GM19438 (cell line): ENCODE data around the gene EPHB2.

ENCODE experiments used
- ATAC-seq: cut with Tn5 transposase; IDR thresholded peaks from one replicate; pipeline ENCODE4 v1.9.1; 2021; ENCODE audit warnings: low read depth; ENCODE audit not compliant: unreplicated experiment

The EPHB2 gene

DNA sequence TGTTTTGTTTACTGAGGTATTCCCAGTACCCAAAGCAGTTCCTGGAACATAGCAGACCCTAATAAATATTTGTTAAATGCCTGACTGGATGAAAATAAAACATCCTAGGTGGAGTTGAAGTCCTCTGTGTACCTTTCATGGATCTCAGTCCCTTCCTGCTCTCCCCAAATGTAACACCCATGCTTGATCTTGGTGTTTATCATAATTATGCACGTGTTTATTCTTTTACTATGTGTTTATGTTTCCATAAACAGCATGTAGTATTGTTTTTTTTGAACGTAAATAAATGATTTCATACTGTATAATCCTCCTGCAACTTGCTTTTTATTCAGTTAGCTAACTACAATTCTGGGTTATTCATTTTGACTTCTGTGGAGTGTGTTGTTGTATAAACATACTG is 257.2 kb downstream of the EPHB2 start:
- no peak for ATAC-seq

DNA sequence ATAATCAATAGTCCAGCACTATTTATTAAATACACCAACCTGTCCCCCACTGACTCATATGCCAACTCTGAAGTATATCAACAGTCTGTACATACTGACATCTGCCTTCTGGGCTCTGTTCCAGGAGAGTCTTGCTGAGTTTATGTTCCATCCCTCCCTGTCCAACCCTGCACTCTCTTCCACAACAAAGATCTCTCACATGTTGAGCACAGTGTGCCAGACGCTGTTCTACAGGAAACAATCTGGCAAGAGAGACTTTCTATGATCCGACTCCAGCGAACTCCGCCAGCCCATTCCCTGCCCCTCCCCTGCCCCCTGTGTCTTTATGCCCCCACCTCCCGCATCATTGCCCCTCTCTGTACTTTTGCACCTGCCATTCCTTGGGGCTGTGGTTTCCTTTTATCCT is 258.7 kb downstream of the EPHB2 start:
- ATAC-seq: no peak

DNA sequence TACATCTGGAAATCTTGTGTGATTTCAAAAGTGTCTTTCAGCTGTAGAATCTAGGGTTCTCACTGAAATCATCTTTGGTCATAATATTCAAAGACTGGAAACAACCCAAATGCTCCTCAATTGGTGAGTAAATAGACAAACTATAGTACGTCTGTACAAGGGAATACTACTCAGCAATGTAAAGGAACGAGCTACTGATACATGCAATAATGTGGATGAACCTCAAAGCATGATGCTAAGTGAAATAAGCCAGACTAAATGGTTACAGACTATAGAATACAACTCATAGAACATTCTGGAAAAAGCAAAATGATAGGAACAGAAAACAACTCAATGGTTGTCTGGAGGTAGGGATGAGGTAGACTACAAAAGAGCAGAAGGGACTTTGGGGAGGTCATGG is 259.5 kb downstream of the EPHB2 start:
- ATAC-seq: no peak
